Neural progenitor cell (in vitro differentiated cells): Measurements from ENCODE around the gene FST.

Experiments used
- CTCF ChIP-seq: fragments of 200-600 bp; sonication (generic); IDR thresholded peaks from 2 replicates; pipeline ENCODE4 v1.5.1; 2017; ENCODE audit warnings: antibody characterized with exemption, mild to moderate bottlenecking
- EZH2phosphoT487 ChIP-seq: fragments of 200-600 bp; sonication (generic); IDR thresholded peaks from 2 replicates; pipeline ENCODE4 v1.6.1; 2017; ENCODE audit warnings: antibody characterized with exemption

GRCh38 chr5:53431665-53432064 lies 48.8 kb upstream of the FST start:
- no peak for TF ChIP-seq EZH2phosphoT487
- no peak for TF ChIP-seq CTCF
